ENCODE data around the gene POLR1A.

- no peak for TF ChIP-seq CTCF (conservative IDR thresholded peaks at IDR 0.05; ENCODE audit: low read length)
- no peak for TF ChIP-seq EZH2phosphoT487 (IDR thresholded peaks at IDR 0.05; ENCODE audit: borderline replicate concordance)
Observed at GRCh38 chr2:86068136-86068588, 37.5 kb downstream of the POLR1A start.

All from Loucy (cell line).